Measurements from ENCODE around the gene MORN2.

- no peak for TF ChIP-seq POLR2AphosphoS5 (IDR thresholded peaks at IDR 0.05)
- TF ChIP-seq CTCF (IDR thresholded peaks at IDR 0.05): no peak
- no peak for TF ChIP-seq POLR2A (IDR thresholded peaks at IDR 0.05)
These were observed 2.0 kb upstream of the MORN2 start for GRCh38 chr2:38873763-38874162.

All from prostate gland (tissue), 2 donors.